Endothelial cell of umbilical vein (primary cell): Measurements from ENCODE around the gene TMEM95. TPM values are rescaled to one million over a fixed set of nuclear protein-coding genes. Genes with fewer than 3 reads are reported as not detected.

ENCODE experiments used
- BruUV-seq: library from RNA; stranded (reverse); fragments of 400-500 nt; replicated peaks from 2 replicates; lab custom pipeline; 2021; lab: Mats Ljungman, UMichigan
- CTCF ChIA-PET: fragments of 300-600, 350-600 bp; sonication (Branson Sonifier 250); formaldehyde crosslinking; loops from one replicate; lab custom pipeline; 2021; ENCODE audit warnings: antibody characterized with exemption, inconsistent platforms; lab: Charles Lee
- POLR2A ChIA-PET: fragments of 300-600, 350-600 bp; sonication (Branson Sonifier 250); formaldehyde crosslinking; loops from one replicate; lab custom pipeline; 2021; ENCODE audit warnings: antibody characterized with exemption, inconsistent platforms; lab: Charles Lee
- DNase-seq: peaks from one replicate; pipeline ENCODE4 v3.0.0-alpha.2; 2011; ENCODE audit warnings: low read depth, low spot score
- FAIRE-seq: peaks from 2 replicates; lab custom pipeline; 2011; peaks lifted over from hg19 to GRCh38; lab: Jason Lieb, UNC
- H2AFZ ChIP-seq: 2 replicates; pipeline ENCODE4 v1.6.0; 2012; ENCODE audit warnings: low read depth, low read length, control low read depth, inconsistent platforms
- H3K27ac ChIP-seq: 2 replicates; pipeline ENCODE4 v1.5.1; 2011; ENCODE audit warnings: low read depth, mild to moderate bottlenecking, control low read depth, low read length, moderate library complexity; ENCODE audit not compliant: insufficient read depth
- H3K27me3 ChIP-seq, 2 experiments: 2 replicates each; pipeline versions ENCODE4 v1.6.0 to v1.6.1; 2011; ENCODE audit warnings: low read length in 2 of 2, mixed read lengths in 1 of 2; ENCODE audit not compliant: control insufficient read depth in 2 of 2, insufficient read depth in 2 of 2
- H3K36me3 ChIP-seq, 2 experiments: 2 replicates in 1 of 2; 3 replicates in 1 of 2; pipeline ENCODE4 v1.5.1; 2011; ENCODE audit warnings: low read length in 2 of 2, mild to moderate bottlenecking in 1 of 2, moderate library complexity in 1 of 2; ENCODE audit not compliant: control insufficient read depth in 2 of 2, insufficient read depth in 2 of 2; ENCODE audit errors: extremely low read depth in 1 of 2
- H3K4me1 ChIP-seq: 3 replicates; pipeline ENCODE4 v1.5.1; 2011; ENCODE audit warnings: mild to moderate bottlenecking, low read length; ENCODE audit not compliant: control insufficient read depth, insufficient read depth; ENCODE audit errors: extremely low read depth
- H3K4me2 ChIP-seq: 2 replicates; pipeline ENCODE4 v1.6.1; 2011; ENCODE audit warnings: low read length, control low read depth, mixed read lengths; ENCODE audit not compliant: insufficient read depth
- H3K4me3 ChIP-seq, 3 experiments: fragments of 200-600 bp in 1 of 3; sonication (generic), shearing (Covaris generic) in 1 of 3; replicated peaks in 1 of 3; 2 replicates each; pipeline ENCODE4 v1.5.1; 2011 to 2016; ENCODE audit warnings: control low read depth in 3 of 3, low read length in 3 of 3, mild to moderate bottlenecking in 2 of 3, inconsistent platforms in 1 of 3, low read depth in 1 of 3, moderate library complexity in 1 of 3; ENCODE audit not compliant: insufficient read depth in 1 of 3
- H3K79me2 ChIP-seq: 2 replicates; pipeline ENCODE4 v1.6.0; 2012; ENCODE audit warnings: low read length, inconsistent platforms; ENCODE audit not compliant: control insufficient read depth, insufficient read depth
- H3K9ac ChIP-seq: replicated peaks from 2 replicates; pipeline ENCODE3; 2011; ENCODE audit warnings: low read length, control low read depth; ENCODE audit not compliant: insufficient read depth; ENCODE audit errors: extremely low read depth
- H3K9me1 ChIP-seq: replicated peaks from 3 replicates; pipeline ENCODE4 v1.6.0; 2011; ENCODE audit warnings: mild to moderate bottlenecking, low read length; ENCODE audit not compliant: control insufficient read depth, insufficient read depth; ENCODE audit errors: extremely low read depth
- H3K9me3 ChIP-seq: replicated peaks from 2 replicates; pipeline ENCODE4 v1.5.1; 2012; ENCODE audit warnings: low read length, inconsistent platforms; ENCODE audit not compliant: control insufficient read depth, insufficient read depth
- H4K20me1 ChIP-seq: replicated peaks from 2 replicates; pipeline ENCODE3; 2011; ENCODE audit warnings: mild to moderate bottlenecking, low read length; ENCODE audit not compliant: control insufficient read depth, insufficient read depth; ENCODE audit errors: extremely low read depth
- EZH2 ChIP-seq: IDR thresholded peaks from 2 replicates; pipeline ENCODE4 v1.6.1; 2012; ENCODE audit warnings: borderline replicate concordance, low read depth, mild to moderate bottlenecking, moderate library complexity, low read length, inconsistent platforms; ENCODE audit not compliant: severe bottlenecking
- FOS ChIP-seq: IDR thresholded peaks from 2 replicates; pipeline ENCODE4 v1.6.1; 2011; ENCODE audit warnings: mild to moderate bottlenecking, low read length, moderate library complexity, borderline replicate concordance; ENCODE audit not compliant: insufficient read depth
- GATA2 ChIP-seq: IDR thresholded peaks from 2 replicates; pipeline ENCODE4 v1.7.0; 2011; ENCODE audit warnings: low read depth, mild to moderate bottlenecking, moderate library complexity, mixed read lengths, low read length; ENCODE audit not compliant: insufficient read length, insufficient read depth
- JUN ChIP-seq: IDR thresholded peaks from 2 replicates; pipeline ENCODE4 v1.6.1; 2011; ENCODE audit warnings: borderline replicate concordance, low read depth; ENCODE audit not compliant: insufficient read length, insufficient read depth
- MYC ChIP-seq: IDR thresholded peaks from one replicate; pipeline ENCODE4 v1.6.1; 2011; ENCODE audit warnings: mild to moderate bottlenecking, low read depth, low read length
- POLR2A ChIP-seq: IDR thresholded peaks from 2 replicates; pipeline ENCODE4 v1.6.1; 2012; ENCODE audit warnings: low read depth, mild to moderate bottlenecking, control low read depth, low read length
- POLR2AphosphoS5 ChIP-seq: IDR thresholded peaks from 2 replicates; pipeline ENCODE4 v1.6.1; 2012; ENCODE audit warnings: low read depth, mild to moderate bottlenecking, control low read depth, low read length, moderate library complexity; ENCODE audit not compliant: insufficient read depth
- dilution Hi-C: fragments of 300-500 bp; cut with MboI; formaldehyde crosslinking; loops from one replicate; pipeline ENCODE4 v1.15.0; 2019; ENCODE audit warnings: low sequenced_read_pairs; ENCODE audit not compliant: extremely low pct_ligation_motif_present
- intact Hi-C: fragments of 100-400 bp; cut with micrococcal nuclease; formaldehyde crosslinking; loops from one replicate; pipeline ENCODE4 v1.10.0; 2022
- polyA plus RNA-seq, 4 experiments: library from polyadenylated mRNA; depleted of rRNA in 3 of 4; stranded (reverse) in 3 of 4; unstranded in 1 of 4; fragments of >200 nt; gene quantifications; 2 replicates each; pipeline versions ENCODE4 v1.2.1 to v1.2.3, GENCODE V29; 2011 to 2012; ENCODE audit warnings: missing spikeins in 1 of 4
- total RNA-seq: library from RNA; stranded (reverse); gene quantifications from 2 replicates; pipeline ENCODE4 v1.2.3, GENCODE V29; 2021
- TF ChIP-seq, protein P1 (sequence below), 2 donors: IDR thresholded peaks; 1 replicate in 1 of 2; 2 replicates in 1 of 2; pipeline ENCODE4 v1.5.1; 2011; ENCODE audit warnings: low read length in 2 of 2, mild to moderate bottlenecking in 2 of 2, moderate library complexity in 2 of 2, control low read depth in 1 of 2, inconsistent platforms in 1 of 2, low read depth in 1 of 2; ENCODE audit not compliant: insufficient read depth in 1 of 2; ENCODE audit errors: extremely low read depth in 1 of 2
- TF ChIP-seq, protein P2 (sequence below): IDR thresholded peaks from 2 replicates; pipeline ENCODE4 v1.6.1; 2011; ENCODE audit not compliant: insufficient read depth, insufficient read length

TMEM95 gene
- total and polyA plus RNA-seq, 2 donors (not counting 3 experiments of a cell fraction or from before 2014, with no cell fraction given) = not detected

DNA sequence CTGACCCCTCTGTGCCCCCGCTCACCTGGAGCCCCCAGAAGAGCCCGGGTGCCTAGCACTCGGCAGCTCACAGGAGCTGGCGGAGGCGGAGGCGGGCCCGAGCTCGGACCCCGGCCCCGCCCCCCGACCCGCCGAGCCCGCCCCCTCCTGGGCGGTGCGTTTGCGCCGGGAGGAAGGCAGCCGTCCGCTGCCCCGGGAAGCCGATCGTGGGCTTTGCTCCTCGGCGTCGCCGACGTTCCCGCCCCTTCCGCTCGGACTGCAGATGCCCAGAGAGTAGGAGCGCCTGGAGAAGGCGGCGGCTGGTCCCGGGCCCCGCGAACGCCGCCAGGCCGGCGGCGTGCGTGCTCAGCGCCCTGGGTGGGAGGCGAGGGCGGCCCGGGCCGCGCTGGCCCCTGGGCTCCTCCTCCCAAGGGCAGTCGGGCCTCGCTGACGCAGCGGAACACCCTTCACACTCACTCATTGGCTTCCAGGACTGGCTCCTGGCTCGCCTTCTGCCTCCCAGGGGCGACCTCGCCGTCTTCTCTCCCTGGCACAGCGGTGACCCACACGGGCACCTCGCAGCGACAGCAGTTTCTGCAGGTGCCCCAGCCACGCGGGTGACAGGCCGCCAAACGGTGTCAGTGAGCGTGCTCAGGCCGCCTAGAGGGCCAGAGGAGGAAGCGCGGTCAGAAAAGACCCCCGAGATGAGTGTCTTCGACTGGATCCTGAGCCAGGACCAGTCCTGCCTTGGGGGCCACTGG lies 39.7 kb downstream of the TMEM95 start, which contains the start of gene PLSCR3:
Gene PLSCR3 (minus strand): TSS at position 74 of the 740 bp plus-strand sequence. CDS start 415 bp downstream, outside the sequence.
- peak within 1 kb of the TSS; percentile 51 for H2AFZ ChIP-seq
- DNase-seq (peak; percentile 92), FAIRE-seq (peak; percentile 84)
- TF ChIP-seq, protein P1, sequence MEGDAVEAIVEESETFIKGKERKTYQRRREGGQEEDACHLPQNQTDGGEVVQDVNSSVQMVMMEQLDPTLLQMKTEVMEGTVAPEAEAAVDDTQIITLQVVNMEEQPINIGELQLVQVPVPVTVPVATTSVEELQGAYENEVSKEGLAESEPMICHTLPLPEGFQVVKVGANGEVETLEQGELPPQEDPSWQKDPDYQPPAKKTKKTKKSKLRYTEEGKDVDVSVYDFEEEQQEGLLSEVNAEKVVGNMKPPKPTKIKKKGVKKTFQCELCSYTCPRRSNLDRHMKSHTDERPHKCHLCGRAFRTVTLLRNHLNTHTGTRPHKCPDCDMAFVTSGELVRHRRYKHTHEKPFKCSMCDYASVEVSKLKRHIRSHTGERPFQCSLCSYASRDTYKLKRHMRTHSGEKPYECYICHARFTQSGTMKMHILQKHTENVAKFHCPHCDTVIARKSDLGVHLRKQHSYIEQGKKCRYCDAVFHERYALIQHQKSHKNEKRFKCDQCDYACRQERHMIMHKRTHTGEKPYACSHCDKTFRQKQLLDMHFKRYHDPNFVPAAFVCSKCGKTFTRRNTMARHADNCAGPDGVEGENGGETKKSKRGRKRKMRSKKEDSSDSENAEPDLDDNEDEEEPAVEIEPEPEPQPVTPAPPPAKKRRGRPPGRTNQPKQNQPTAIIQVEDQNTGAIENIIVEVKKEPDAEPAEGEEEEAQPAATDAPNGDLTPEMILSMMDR (IDR thresholded peaks at IDR 0.05; ENCODE audit: extremely low read depth in 1 of 2, insufficient read depth in 1 of 2, low read depth in 1 of 2, low read length in 2 of 2) = peak in 1 of 2 donors; percentile 55
- TF ChIP-seq EZH2 = no peak
- no peak for TF ChIP-seq FOS
- TF ChIP-seq MYC = no peak
- TF ChIP-seq POLR2AphosphoS5 = peak; percentile 98
- no peak for TF ChIP-seq GATA2
- TF ChIP-seq JUN = no peak
- TF ChIP-seq, protein P2, sequence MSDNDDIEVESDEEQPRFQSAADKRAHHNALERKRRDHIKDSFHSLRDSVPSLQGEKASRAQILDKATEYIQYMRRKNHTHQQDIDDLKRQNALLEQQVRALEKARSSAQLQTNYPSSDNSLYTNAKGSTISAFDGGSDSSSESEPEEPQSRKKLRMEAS = no peak
- peak; percentile 90 for TF ChIP-seq POLR2A
- POLR2A ChIA-PET = interaction anchor here (1.0 kb wide), 1 partner anchor 9 kb away, joined by 11 read pairs; the partner anchor contains the start of gene TMEM256
- no peaks in the 10 kb centered on the region for H3K27me3 ChIP-seq
- CTCF ChIA-PET = interaction anchor here (0.6 to 2.3 kb wide), 8 partner anchors 9 to 166 kb away, joined by 3 to 11 read pairs (median 5); partner anchors contain the start of gene TMEM256
- H3K27ac ChIP-seq = peak within 1 kb of the TSS; percentile 45
- H3K9ac ChIP-seq = peak within 1 kb of the TSS; percentile 81
- TSS peak; percentile 62 for BruUV-seq
- H3K4me3 ChIP-seq = peak within 1 kb of the TSS; percentile 58 to 93 (median 92)
- peaks cover 16% of the 10 kb centered on the region for H3K4me1 ChIP-seq
- H3K9me3 ChIP-seq = no peaks in the 10 kb centered on the region
- H4K20me1 ChIP-seq = no peaks in the 10 kb centered on the region
- dilution Hi-C loops (no loop called here), intact Hi-C loops (loop anchor here (1.0 to 5.0 kb wide), 5 partner anchors 10 to 166 kb away; partner anchors contain the start of genes POLR2A, SENP3, TMEM102 and TMEM256)
- no peaks in the 10 kb centered on the region for H3K9me1 ChIP-seq
- H3K79me2 ChIP-seq = no peaks in the 10 kb centered on the region
- peaks cover 0 to 12% of the 10 kb centered on the region in 2 experiments for H3K36me3 ChIP-seq
- peak within 1 kb of the TSS; percentile 45 for H3K4me2 ChIP-seq
